Liver (tissue), 5 donors: ENCODE measurements around the gene CARD14. TPM values are rescaled to one million over a fixed set of nuclear protein-coding genes. Genes with fewer than 3 reads are reported as not detected.

Experiments used
- polyA plus RNA-seq, 2 donors: library from polyadenylated mRNA; stranded (reverse) in 1 of 2; unstranded in 1 of 2; fragments of 200-250 nt in 1 of 2; fragments of >200 nt in 1 of 2; fragmentation: Nextera tagmentation in 1 of 2; extraction: Ambion mirVana in 1 of 2; gene quantifications; one replicate each; pipeline versions ENCODE4 v1.2.1 to v1.2.3, GENCODE V29; 2013 to 2015
- small RNA-seq: library from RNA; depleted of rRNA; stranded (forward); fragments of <200 nt; gene quantifications from one replicate; pipeline ENCODE3, GENCODE V24; 2014
- total RNA-seq, 2 donors: library from RNA; depleted of rRNA; stranded (reverse); fragments of >200 nt; gene quantifications; one replicate each; pipeline ENCODE4 v1.2.3, GENCODE V29; 2014
- donor health status: healthy.
- donor health status: healthy.
- donor health status: healthy.

CARD14 gene
- total and polyA plus RNA-seq, 4 donors: 0.07 to 0.70 (median 0.29) TPM

Small RNA genes lying within 50 kb of the gene (small RNA-seq; reads per million reads assigned to genes)
- gene AC087741.2: not detected

Other genes with a start within 250 kb of the CARD14 start
- 10 to 100 TPM in 1 of 2 donors, 1 to 10 TPM in 1; 4.7 to 29.5 TPM for gene TBC1D16, start 134.2 kb upstream of the CARD14 start, total RNA-seq
- gene TBC1D16, start 134.2 kb upstream of the CARD14 start, polyA plus RNA-seq: 1 to 10 TPM; 3.4 to 4.7 TPM
- 1 to 10 TPM in 1 of 2 donors, under 1 TPM in 1; 0.93 to 3.0 TPM for gene CCDC40, start 133.4 kb upstream of the CARD14 start, total RNA-seq
- 1 to 10 TPM in 1 of 2 donors, under 1 TPM in 1; 0.60 to 1.9 TPM for gene CCDC40, start 133.4 kb upstream of the CARD14 start, polyA plus RNA-seq
- gene GAA, start 68.4 kb upstream of the CARD14 start, total RNA-seq: 10 to 100 TPM; 21.3 to 31.0 TPM
- 10 to 100 TPM; 43.0 to 58.7 TPM for gene GAA, start 68.4 kb upstream of the CARD14 start, polyA plus RNA-seq
- 10 to 100 TPM; 33.8 to 35.1 TPM for gene EIF4A3, start 22.9 kb upstream of the CARD14 start, total RNA-seq
- 10 to 100 TPM; 29.0 to 33.1 TPM for gene EIF4A3, start 22.9 kb upstream of the CARD14 start, polyA plus RNA-seq
- gene SGSH, start 50.3 kb downstream of the CARD14 start, total RNA-seq: 10 to 100 TPM in 1 of 2 donors, 1 to 10 TPM in 1; 5.8 to 15.2 TPM
- gene SGSH, start 50.3 kb downstream of the CARD14 start, polyA plus RNA-seq: 10 to 100 TPM; 10.6 to 19.8 TPM
- gene SLC26A11, start 50.4 kb downstream of the CARD14 start, total RNA-seq: 1 to 10 TPM; 6.9 to 8.2 TPM
- 1 to 10 TPM; 3.3 to 4.2 TPM for gene SLC26A11, start 50.4 kb downstream of the CARD14 start, polyA plus RNA-seq
- 100 to 1,000 TPM in 1 of 2 donors, 10 to 100 TPM in 1; 42.0 to 104 TPM for gene RNF213, start 90.8 kb downstream of the CARD14 start, total RNA-seq
- gene RNF213, start 90.8 kb downstream of the CARD14 start, polyA plus RNA-seq: 10 to 100 TPM; 18.2 to 25.1 TPM
- gene ENDOV, start 245.1 kb downstream of the CARD14 start, total RNA-seq: 10 to 100 TPM in 1 of 2 donors, 1 to 10 TPM in 1; 5.7 to 10.7 TPM
- gene ENDOV, start 245.1 kb downstream of the CARD14 start, polyA plus RNA-seq: 10 to 100 TPM in 1 of 2 donors, 1 to 10 TPM in 1; 5.8 to 11.9 TPM